AG04450 (cell line): ENCODE data around the gene DOP1A. TPM values are rescaled to one million over a fixed set of nuclear protein-coding genes. Genes with fewer than 3 reads are reported as not detected.

Experiments
- CTCF ChIA-PET: fragments of 300-600, 350-600 bp; formaldehyde crosslinking; extraction: SDS; loops from one replicate; lab custom pipeline; 2022; ENCODE audit warnings: antibody characterized with exemption, inconsistent platforms; lab: Charles Lee
- POLR2A ChIA-PET: fragments of 350-600 bp; formaldehyde crosslinking; extraction: SDS; loops from one replicate; lab custom pipeline; 2021; ENCODE audit warnings: antibody characterized with exemption, inconsistent platforms; lab: Yijun Ruan, JAX
- DNase-seq: peaks from one replicate; pipeline ENCODE4 v3.0.0-alpha.2; 2011; ENCODE audit warnings: low read depth, low spot score
- H3K27ac ChIP-seq: one replicate; pipeline ENCODE4 v1.5.1; 2012; ENCODE audit warnings: low read depth, low read length, control low read depth
- H3K27me3 ChIP-seq: one replicate; pipeline ENCODE4 v1.6.0; 2012; ENCODE audit warnings: low read length; ENCODE audit not compliant: control insufficient read depth, insufficient read depth
- H3K4me3 ChIP-seq: 2 replicates; pipeline ENCODE4 v1.5.1; 2011; ENCODE audit warnings: mild to moderate bottlenecking, low read depth, low read length, control low read depth
- H3K9me3 ChIP-seq: 2 replicates; pipeline ENCODE4 v1.5.1; 2012; ENCODE audit warnings: low read length; ENCODE audit not compliant: control insufficient read depth, insufficient read depth
- CTCF ChIP-seq: IDR thresholded peaks from 2 replicates; pipeline ENCODE4 v1.5.1; 2011; ENCODE audit warnings: low read depth, low read length, control low read depth, inconsistent platforms
- polyA plus RNA-seq: library from polyadenylated mRNA; depleted of rRNA; stranded (reverse); fragments of >200 nt; gene quantifications from 2 replicates; pipeline ENCODE4 v1.2.3, GENCODE V29; 2011

Gene DOP1A
- polyA plus RNA-seq, 1 experiment, result 14.6 TPM

GRCh38 chr6:83042467-83043053, 24.9 kb upstream of the DOP1A start:
- DNase-seq, result no peak
- Histone ChIP-seq H3K4me3 (no peak overlapping the region), H3K27ac (no peak overlapping the region), H3K27me3 (no peaks in the 10 kb centered on the region), H3K9me3 (no peaks in the 10 kb centered on the region)
- no peak for TF ChIP-seq CTCF
- CTCF ChIA-PET, result interaction anchor here (2.5 kb wide), 1 partner anchor 23 kb away, joined by 7 read pairs; the partner anchor contains the start of gene UBE3D
- POLR2A ChIA-PET, result no interaction called here

- DNase-seq, result no peak
- no peak for TF ChIP-seq CTCF
- Histone ChIP-seq H3K9me3 (no peaks in the 10 kb centered on the region), H3K27me3 (no peaks in the 10 kb centered on the region), H3K27ac (no peak overlapping the region), H3K4me3 (no peak overlapping the region)
- POLR2A ChIA-PET, result no interaction called here
- CTCF ChIA-PET, result interaction anchor here (0.8 to 2.5 kb wide), 2 partner anchors 13 to 21 kb away, joined by 3 to 7 read pairs; partner anchors contain the start of gene UBE3D
These were observed 23.2 kb upstream of the DOP1A start for GRCh38 chr6:83044091-83044768.

GRCh38 chr6:83047065-83047754, 20.3 kb upstream of the DOP1A start:
- CTCF ChIA-PET, result interaction anchor here (0.6 to 1.5 kb wide), 7 partner anchors 8 to 795 kb away, joined by 3 to 7 read pairs (median 4); partner anchors contain the start of gene UBE3D
- Histone ChIP-seq H3K4me3 (no peak overlapping the region), H3K27ac (no peak overlapping the region), H3K9me3 (no peaks in the 10 kb centered on the region), H3K27me3 (no peaks in the 10 kb centered on the region)
- no peak for TF ChIP-seq CTCF
- no peak for DNase-seq
- POLR2A ChIA-PET, result no interaction called here

GRCh38 chr6:83051377-83052172, 15.9 kb upstream of the DOP1A start:
- TF ChIP-seq CTCF, result no peak
- no peak for DNase-seq
- H3K4me3 ChIP-seq, result no peak overlapping the region
- H3K27me3 ChIP-seq, result no peaks in the 10 kb centered on the region
- no peaks in the 10 kb centered on the region for H3K9me3 ChIP-seq
- ChIA-PET CTCF (interaction anchor here (7.1 kb wide), 1 partner anchor 798 kb away, joined by 95 read pairs; no protein-coding TSS in a partner anchor), POLR2A (interaction anchor here (0.7 kb wide), 1 partner anchor 431 kb away, joined by 3 read pairs; no protein-coding TSS in a partner anchor)
- H3K27ac ChIP-seq, result no peak overlapping the region
